ENCODE measurements around the gene HDAC10. TPM values are rescaled to one million over a fixed set of nuclear protein-coding genes. Genes with fewer than 3 reads are reported as not detected.

HDAC10 gene
- polyA plus RNA-seq, 5 donors = 19.2 to 42.5 (median 33.6) TPM

DNA sequence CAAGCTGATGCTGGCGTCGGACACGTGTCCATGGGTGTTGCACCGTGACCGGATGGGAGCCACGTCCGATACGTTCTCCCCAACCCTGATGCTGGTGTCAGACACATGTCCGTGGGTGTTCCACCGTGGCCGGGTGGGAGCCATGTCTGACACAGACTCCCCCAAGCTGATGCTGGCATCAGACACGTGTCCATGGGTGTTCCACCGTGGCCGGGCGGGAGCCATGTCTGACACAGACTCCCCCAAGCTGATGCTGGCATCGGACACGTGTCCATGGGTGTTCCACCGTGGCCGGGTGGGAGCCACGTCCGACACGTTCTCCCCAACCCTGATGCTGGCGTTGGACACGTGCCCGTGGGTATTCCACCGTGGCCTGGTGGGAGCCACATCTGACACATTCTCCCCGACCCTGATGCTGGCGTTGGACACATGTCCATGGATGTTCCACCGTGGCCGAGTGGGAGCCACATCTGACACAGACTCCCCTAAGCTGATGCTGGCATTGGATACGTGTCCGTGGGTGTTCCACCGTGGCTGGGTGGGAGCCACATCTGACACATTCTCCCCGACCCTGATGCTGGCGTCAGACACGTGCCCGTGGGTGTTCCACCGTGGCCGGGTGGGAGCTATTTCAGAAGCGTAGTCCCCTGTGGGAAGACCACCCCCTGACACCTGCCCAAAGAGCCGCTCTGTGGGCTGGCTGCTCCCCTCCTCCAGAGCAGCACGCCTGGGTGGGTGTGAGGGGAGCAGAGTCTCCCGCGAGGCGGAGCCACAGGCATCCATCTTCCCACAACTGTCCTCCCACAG is 30.3 kb downstream of the HDAC10 start:
- no peak for DNase-seq

DNA sequence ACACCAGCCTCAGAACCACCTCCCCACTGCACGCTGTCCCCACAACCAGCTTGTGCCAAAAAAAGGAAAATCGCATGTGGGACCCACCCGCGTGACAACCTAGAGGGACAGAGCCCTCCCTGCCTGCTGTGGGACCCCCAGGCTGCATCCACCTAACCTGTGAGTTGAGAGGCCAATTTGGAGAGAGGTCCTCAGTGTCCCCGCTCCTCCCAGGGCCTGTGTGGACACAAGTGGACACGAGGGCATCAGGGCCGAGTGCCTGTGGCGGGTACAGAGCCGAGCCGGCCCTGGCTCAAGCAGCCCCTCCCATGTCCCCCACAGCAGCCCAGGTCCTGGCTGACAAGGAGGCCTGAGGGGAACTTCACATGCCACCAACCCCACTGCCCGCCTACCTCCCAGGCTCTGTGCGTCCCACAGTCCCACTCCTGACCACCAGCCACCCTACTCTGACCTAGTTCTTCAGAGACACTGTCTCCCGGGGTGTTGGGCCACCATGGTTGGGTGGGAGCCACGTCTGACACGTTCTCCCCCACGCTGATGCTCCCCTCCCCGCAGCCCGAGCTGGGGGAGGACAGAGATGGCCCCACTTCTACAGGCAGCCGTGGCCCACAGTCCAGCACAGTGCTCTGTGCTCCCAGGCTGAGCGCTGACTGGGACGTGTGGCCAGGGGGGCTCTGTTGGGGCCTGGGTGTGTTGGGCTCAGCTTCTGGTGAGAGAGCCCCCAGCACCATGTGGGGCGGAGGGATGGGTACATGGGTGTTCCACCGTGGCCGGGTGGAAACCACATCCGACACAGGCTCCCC is 31.1 kb downstream of the HDAC10 start:
- DNase-seq = no peak

DNA sequence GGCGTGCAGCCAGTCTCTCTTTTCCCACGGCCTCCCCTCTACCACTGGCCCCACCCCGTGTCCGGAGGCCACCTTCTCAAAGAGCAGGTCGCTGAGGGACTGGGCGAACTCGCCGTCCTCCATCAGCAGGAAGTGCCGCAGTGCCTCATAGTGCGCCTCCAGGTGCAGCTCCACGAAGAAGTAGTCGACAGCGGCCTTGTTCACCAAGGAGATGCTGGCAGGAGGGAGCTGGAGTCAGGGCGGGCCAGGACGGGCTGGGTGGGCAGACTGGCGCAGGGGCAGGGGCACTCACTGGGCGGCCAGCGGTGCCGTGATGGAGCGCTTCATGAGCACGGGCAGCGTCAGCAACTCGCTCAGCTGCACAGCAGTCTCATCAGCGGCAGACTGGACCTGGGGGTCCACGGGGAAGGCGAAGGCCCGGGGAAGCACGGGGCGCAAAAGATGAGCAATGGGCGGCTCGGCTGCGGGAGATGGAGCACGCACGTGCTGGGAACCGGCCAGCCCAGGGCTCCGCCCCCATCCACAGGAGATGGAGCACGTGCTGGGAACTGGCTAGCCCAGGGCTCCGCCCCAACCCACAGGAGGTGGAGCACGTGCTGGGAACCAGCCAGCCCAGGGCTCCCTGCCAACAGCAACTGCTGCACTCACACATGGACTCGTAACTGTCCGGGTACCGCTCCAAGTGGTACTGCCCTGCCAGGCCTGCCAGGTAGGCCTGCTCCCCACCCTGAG is 31.9 kb downstream of the HDAC10 start:
- DNase-seq = peak; percentile 55 to 73

DNA sequence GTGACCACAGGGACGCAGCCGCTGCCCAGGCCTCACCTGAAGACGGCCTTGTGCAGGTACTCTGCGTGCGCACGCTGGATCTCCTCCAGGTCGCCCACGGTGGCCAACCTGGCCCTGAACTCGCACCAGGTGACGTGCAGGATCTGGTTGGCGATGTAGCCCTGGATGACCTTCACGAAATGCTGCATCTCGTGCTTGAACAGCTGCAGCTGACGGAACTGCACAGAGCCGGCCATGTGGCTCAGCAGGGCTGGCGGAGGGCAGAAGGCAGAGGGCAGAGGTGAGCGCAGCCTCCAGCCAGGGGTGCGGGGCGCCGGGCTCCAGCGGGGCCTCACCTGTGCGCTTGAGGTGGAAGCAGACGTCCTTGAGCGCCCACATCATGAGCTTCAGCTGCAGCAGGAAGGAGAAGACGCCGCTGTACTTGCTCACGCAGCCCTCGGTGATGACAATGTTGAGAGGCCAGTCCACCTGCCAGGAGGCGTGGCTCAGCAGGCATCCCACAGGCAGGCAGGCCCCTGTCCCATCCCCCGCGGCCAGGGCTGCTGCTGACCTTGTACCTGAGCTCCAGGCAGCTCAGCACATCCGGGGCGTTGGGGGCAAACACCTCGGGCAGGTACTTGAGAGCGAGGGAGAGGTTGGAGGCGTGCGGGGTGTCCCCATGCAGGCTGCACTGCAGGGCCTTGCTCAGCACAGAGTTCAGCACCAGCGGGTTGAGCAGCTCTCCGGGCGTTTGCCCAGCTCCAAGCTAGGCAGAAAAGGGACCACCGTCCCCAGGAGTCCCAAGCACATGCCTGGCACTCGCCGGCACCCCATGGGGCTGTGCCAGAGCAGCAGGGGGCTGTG is 32.7 kb downstream of the HDAC10 start:
- no peak for DNase-seq

DNA sequence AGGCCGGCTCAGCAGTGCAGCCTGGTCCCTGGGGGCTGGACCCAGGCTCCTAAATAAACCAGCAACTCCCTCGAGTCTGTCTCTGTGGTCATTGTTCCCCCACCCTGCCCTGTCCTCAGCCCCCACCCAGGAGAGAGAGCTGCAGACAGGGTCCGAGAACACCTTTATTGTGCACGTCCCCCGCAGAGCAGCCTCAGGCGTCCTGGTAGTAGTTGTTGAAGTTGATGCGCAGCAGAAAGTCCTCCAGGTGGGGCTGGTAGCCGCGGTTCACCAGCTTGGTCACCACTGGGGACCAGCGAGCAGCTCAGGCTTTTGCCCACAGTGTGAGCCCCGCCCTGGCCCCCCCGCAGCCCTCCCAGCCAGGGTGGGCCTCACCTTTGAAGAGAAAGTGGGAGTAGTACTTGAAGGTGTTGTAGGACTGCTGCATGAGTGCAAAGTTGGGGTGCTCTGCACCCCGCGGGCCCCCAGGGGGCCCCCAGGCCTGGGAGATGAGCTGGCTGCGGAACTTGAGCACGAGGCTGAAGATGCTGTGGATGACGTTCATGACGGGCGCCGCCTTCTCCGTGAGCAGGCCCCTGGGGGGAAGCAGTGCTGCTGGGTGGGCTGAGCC is 33.4 kb downstream of the HDAC10 start:
- DNase-seq = no peak

DNA sequence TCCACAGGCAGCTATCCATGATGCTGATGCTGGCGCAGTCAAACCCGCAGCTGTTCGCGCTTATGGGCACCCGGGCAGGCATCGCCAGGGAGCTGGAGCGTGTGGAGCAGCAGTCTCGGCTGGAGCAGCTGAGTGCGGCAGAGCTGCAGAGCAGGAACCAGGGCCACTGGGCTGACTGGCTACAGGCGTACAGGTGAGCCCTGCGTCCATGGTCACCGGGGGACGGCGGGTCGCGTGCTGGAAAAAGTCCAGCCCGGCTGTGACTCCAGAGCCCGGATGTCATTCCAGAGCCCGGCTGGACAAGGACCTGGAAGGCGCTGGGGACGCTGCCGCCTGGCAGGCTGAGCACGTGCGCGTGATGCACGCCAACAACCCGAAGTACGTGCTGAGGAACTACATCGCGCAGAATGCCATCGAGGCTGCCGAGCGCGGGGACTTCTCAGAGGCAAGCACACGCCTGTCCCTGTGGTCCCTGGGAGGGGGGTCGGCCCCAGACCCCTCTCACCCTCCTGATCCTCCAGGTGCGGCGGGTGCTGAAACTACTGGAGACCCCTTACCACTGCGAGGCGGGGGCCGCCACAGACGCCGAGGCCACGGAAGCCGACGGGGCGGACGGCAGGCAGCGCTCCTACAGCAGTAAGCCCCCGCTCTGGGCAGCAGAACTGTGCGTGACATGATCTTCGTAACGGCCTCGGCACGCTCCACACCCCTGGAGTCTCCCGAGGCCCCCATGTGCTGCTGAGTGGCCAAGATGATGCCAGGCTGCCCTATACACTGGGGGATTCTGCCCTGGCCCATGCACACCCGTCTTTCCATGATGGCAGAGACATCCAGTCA is 34.2 kb downstream of the HDAC10 start:
- no peak for DNase-seq

DNA sequence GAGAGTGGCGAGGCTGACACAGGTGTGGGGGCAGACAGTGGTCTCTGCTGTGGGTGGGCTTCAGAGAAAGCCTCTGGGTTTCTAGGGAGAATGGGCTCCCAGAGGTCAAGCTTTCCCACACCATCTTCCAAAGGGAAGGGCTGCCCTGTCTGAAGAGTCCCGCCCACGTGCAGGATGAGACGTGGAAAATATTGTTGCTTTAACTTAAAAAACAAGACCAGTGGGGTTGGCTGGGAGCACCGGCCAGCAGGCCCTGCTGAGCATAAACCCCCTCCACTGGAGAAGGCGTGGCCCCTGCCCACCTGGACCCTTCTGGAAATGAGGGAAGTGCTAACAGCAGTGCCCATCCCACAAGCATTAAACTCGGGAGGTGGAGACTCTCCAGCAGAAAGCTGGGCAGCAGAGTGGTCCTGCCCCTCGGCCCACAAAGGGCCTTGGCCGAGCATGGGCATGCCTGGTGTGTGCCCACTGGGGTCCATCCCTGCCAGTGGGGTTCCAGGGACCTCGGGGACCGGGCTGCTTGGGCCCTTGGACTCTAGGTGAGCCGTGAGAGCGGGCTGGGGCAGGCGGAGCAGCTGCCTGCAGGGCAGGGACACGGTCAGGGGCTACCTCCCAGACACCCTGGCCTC is 34.9 kb downstream of the HDAC10 start:
- DNase-seq = no peak

DNA sequence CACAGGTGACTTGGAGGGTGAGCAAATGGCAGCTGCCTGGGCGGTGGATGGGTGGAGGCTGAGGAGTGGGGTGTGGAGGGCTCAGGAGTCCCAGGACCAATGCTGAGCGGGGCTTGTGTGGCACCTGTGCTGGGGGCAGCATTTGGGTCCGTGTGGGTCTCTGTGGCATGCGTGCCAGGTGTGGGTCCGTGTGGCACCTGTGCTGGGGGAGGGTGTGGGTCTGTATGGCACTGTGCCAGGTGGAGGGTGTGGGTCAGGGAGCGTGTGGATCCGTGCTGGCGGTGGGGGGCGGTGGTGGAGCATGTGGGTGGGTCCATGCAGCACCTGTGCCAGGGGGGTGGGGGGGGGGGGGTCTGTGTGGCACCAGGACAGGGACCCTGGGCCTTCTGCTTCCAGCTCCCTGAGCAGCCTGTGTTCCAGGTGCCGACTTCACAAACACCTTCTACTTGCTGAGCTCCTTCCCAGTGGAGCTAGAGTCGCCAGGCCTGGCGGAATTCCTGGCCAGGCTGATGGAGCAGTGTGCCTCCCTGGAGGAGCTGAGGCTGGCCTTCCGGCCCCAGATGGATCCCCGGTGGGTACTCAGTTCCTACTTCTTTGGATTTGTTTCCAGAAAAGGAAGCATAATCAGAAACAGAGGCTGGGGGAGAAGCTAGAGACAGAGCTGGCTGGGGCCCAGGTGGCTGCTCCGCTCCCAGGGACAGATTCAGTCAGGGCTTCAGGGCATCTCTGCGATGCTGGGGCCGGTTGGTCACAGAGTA is 35.6 kb downstream of the HDAC10 start:
- no peak for DNase-seq

DNA sequence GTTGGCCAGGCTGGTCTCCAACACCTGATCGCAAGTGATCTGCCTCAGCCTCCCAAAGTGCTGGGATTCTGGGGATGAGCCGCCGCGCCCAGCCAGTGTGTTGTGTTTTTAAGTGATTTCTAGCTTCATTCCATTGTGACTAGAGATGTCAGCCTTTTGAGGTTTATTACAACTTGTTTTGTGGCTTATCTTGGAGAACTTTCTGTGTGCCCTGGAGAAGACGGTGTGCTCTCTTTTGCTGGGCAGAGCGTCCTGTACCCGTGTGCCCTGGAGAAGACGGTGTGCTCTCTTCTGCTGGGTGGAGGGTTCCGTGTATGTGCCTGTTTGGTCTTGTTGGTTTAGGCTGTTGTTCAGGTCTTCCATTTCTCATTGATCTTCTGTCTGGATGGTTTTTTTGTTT is 37.8 kb downstream of the HDAC10 start:
- DNase-seq = no peak

DNA sequence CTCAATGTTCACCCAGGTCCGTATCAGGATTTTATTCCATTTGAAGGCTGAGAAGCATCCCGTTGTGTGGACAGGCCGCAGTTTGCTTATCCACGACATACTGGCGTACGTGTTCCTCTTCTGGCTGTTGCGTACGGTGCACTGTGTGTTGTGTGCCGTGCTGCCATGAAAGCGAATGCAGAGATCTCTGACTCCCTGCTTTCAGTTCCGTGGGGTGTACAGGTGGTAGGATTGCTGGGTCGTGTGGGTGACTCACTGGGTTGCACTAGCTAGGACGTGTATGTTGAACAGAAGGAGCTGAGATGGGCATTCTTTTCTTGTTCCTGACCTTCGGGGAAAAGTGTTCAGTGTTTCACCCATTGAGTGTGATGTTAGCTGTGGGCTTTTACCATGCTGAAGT is 39.9 kb downstream of the HDAC10 start:
- no peak for DNase-seq

DNA sequence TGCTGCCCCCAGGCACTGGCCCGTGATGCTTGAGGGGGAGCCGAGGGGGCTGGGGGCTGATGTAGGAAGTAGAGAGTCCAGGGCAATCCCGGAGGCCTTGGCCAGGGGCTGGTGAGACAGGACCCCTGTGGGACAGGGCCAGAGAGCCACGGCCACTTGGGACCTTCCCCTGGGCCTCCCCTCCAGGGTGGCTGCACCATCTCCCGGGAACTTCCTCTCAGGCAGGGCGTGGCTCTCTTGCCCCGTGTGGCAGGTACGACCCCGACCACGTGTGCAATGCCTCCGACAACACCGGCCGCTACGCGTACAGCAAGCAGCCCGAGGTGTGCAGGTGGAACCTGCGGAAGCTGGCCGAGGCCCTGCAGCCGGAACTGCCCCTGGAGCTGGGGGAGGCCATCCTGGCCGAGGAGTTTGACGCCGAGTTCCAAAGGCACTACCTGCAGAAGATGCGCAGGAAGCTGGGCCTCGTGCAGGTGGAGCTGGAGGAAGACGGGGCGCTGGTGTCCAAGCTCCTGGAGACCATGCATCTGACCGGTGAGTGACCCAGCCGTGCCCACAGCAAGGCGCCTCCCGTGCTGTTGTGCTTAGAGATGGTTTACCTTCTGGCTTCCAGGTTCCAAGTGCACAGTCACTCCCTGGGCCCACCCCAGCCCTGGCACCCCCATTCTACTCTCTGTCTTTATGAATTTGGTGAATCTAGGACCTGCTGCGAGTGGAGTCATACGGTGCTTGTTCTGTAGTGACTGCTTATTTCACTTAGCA is 40.5 kb downstream of the HDAC10 start:
- no peak for DNase-seq

DNA sequence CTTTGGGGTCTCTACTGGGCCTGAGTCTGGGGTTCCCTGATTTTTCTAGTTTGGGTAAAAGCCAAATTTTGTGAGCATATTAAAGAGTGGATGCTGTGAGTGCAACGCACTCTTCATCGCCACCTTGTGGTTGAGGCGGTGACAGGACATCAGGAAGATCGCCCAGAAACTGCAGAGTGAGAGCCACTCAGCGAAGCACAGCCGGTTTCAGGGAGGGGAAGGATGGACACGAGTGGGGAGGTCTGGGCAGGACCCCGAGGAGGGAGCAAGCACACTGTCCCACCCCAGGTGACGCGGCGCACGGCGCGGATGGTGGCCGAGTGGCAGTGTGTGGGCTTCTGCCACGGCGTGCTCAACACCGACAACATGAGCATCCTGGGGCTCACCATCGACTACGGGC is 41.2 kb downstream of the HDAC10 start:
- peak in 1 of 2 donors; percentile 52 for DNase-seq

DNA sequence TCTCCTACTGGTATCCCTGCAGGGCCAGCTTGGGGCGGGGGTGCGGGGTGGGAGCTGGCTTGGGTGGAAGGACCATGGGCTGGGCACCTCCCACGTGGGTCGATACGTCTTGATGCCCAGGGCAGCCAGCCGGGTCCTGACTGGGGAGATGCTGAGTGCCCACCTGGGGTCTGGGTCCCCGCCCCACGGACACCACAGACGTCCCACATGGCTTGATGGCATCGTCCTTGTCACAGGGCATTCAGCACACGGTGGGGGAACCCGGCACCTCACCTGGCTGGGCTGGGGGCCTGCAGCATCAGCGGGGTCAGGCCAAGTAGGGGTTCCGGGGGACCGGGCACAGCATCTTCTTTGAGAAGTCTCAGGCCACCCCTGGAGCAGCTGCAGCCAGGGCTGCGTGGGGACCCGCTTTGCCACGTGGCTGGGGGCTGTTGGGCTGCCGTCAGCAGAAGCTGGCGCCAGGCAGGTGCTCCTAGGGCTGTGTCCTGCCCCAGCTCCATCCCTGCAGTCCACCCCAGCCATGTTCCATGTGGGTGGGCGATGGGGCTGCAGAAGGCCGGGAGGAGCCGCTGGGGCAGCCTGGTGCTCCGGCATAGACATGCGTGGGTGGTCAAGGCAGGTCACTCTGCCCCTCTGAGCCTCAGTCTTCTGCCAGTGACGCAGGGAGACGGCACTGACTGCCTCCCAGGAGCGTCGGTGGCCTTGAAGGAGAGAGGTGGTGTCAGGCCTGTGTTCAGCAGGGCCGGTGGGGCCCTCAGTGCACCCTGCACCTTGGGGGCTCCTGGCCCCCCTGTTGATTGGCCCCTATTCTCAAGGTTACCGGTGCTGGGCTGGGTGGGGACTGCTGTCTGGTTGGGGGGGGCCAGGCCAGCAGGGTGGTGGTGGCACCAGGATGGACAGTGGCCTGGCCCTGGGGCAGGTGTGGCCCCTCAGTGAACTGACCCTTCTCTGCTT is 41.8 kb downstream of the HDAC10 start:
- no peak for DNase-seq

DNA sequence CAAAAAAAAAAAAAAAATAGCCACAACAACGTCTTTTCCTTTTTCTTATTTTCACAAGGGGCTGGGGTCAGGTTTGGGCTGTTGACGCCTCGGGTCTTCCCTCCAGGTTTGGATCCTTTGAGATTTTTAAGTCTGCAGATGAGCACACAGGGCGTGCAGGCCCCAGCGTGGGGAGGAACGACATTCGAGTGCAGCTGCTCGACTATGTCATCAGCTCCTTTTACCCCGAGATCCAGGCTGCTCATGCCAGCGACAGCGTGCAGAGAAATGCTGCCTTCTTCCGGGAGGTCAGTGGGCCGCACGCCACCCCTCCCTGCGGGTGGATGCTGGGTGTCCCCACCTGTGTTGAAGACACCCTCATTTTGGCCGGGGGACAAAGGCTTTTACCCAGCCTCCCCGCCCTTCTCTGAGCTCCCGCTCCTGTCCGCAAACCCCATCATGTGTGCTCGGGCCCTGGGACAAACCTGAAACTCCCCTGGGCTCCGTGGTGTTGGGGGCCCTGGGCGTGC is 42.6 kb downstream of the HDAC10 start:
- DNase-seq = no peak

DNA sequence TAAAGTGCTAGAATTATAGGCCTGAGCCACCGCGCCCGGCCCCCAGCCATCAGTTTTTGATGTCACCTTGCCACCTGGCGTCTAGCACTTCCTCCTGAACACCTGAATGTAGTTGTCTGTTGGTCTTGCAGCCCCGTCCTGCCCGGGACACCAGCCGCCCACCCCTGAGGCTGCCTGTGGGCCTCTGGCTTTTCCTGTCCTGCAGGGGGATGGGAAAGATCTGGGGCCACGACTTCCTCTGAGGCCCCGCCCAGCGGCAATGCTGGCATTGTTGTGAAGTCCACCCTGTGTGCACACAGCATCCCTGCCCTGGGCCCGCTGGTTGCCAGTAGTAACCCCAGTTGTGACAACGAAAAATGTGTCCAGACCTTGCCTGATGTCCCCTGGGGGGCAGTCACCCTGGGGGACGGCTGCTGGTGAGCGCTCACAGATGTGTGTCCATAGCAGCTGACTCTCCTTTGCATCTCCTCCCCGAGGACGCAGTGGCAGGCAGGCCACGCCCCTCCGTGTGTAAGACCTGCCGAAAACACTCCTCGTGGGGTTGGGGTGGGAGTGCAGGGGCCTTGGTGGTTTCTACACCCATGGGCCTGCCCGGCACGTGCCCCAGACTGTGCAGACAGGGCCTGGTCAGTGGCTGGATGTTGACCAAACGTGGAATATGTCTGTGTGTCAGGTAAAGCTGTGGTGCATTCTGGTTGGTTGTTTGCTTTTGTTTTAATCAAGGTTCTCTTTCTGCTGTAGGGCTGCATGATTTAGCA is 43.5 kb downstream of the HDAC10 start:
- DNase-seq = no peak

DNA sequence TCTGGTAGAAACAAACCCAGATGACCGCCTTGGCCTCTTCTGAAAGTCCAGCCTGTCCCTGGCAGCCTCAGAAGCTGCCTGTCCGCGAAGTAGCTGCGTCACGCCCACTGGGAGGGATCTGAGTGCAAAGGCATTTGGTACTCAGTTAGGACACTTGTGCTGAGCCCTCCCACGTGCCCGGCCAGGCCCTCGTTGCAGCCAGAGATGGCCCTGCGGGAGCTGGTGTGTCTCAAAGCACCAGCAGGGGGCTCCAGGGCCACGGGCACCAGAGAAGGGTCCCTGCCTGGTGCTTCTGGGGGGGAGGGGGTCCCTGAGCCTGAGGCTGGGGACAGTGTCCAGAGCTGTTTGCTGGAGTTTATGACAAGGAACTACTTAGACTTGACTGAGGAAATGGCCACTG is 44.5 kb downstream of the HDAC10 start:
- DNase-seq = no peak

Data from right lung (tissue), 5 donors.